GM23338 (cell line): ENCODE results near the gene NEK10. TPM values are rescaled to one million over a fixed set of nuclear protein-coding genes. Genes with fewer than 3 reads are reported as not detected.

Experiments used
- ATAC-seq: fragments of 200-7000 bp; cut with Tn5 transposase; 3 replicates; pipeline ENCODE4 v1.9.1; 2020
- DNase-seq: peaks from one replicate; pipeline ENCODE4 v3.0.0-alpha.2; 2015; ENCODE audit warnings: low spot score
- H2AFZ ChIP-seq: fragments of 200-600 bp; sonication (generic); 2 replicates; pipeline ENCODE4 v1.8.0; 2016; ENCODE audit warnings: antibody characterized with exemption, mild to moderate bottlenecking, moderate library complexity
- H3F3A ChIP-seq: fragments of 200-600 bp; sonication (generic); replicated peaks from 2 replicates; pipeline ENCODE4 v1.8.0; 2017; ENCODE audit warnings: antibody characterized with exemption, mixed run types, low read depth
- H3K27ac ChIP-seq: fragments of 200-600 bp; sonication (generic); 2 replicates; pipeline ENCODE4 v1.6.1; 2016; ENCODE audit warnings: low read depth
- H3K27me3 ChIP-seq: fragments of 200-600 bp; sonication (generic); 2 replicates; pipeline ENCODE4 v1.8.0; 2016; ENCODE audit warnings: mild to moderate bottlenecking, mixed run types, moderate library complexity; ENCODE audit not compliant: insufficient read depth
- H3K36me3 ChIP-seq: fragments of 200-600 bp; sonication (generic); 2 replicates; pipeline ENCODE4 v1.8.0; 2016; ENCODE audit warnings: mild to moderate bottlenecking; ENCODE audit not compliant: insufficient read depth
- H3K4me1 ChIP-seq: fragments of 200-600 bp; sonication (generic); 2 replicates; pipeline ENCODE4 v1.8.0; 2016; ENCODE audit warnings: mild to moderate bottlenecking, moderate library complexity; ENCODE audit not compliant: insufficient read depth
- H3K4me2 ChIP-seq: fragments of 200-600 bp; sonication (generic); 2 replicates; pipeline ENCODE4 v1.7.1; 2017; ENCODE audit warnings: mixed run types
- H3K4me3 ChIP-seq: fragments of 200-600 bp; sonication (generic); 2 replicates; pipeline ENCODE4 v1.6.1; 2016; ENCODE audit warnings: mixed run types
- H3K79me2 ChIP-seq: fragments of 200-600 bp; sonication (generic); replicated peaks from 2 replicates; pipeline ENCODE4 v1.8.0; 2017; ENCODE audit warnings: mild to moderate bottlenecking; ENCODE audit not compliant: insufficient read depth
- H3K9me2 ChIP-seq: fragments of 200-600 bp; sonication (generic); 2 replicates; pipeline ENCODE4 v1.8.0; 2017; ENCODE audit not compliant: insufficient read depth
- H4K20me1 ChIP-seq: fragments of 200-600 bp; sonication (generic); replicated peaks from 2 replicates; pipeline ENCODE4 v1.8.0; 2017; ENCODE audit warnings: mild to moderate bottlenecking; ENCODE audit not compliant: insufficient read depth
- H3K27ac Mint-ChIP-seq: 2 replicates; pipeline ENCODE4 v1.8.0; 2020; ENCODE audit warnings: inconsistent platforms, mild to moderate bottlenecking, moderate library complexity, mixed read lengths
- H3K27me3 Mint-ChIP-seq: 3 replicates; pipeline ENCODE4 v1.8.0; 2022; ENCODE audit warnings: low read depth, mild to moderate bottlenecking, moderate library complexity, mixed read lengths, inconsistent platforms; ENCODE audit not compliant: insufficient read depth, poor library complexity
- H3K36me3 Mint-ChIP-seq: 3 replicates; pipeline ENCODE4 v1.8.0; 2021; ENCODE audit warnings: low read depth, mild to moderate bottlenecking, inconsistent platforms, moderate library complexity, mixed read lengths
- H3K4me1 Mint-ChIP-seq: 3 replicates; pipeline ENCODE4 v1.8.0; 2020; ENCODE audit warnings: mild to moderate bottlenecking, inconsistent platforms, mixed read lengths
- H3K4me3 Mint-ChIP-seq: 3 replicates; pipeline ENCODE4 v1.8.0; 2021; ENCODE audit warnings: moderate library complexity, mild to moderate bottlenecking, inconsistent platforms, mixed read lengths
- H3K9me3 Mint-ChIP-seq: 3 replicates; pipeline ENCODE4 v1.8.0; 2020; ENCODE audit warnings: moderate library complexity, mild to moderate bottlenecking, inconsistent platforms, mixed read lengths
- CTCF ChIP-seq, 2 experiments: fragments of 200-600 bp in 1 of 2; sonication (generic) in 1 of 2; conservative IDR thresholded peaks; 2 replicates each; pipeline versions ENCODE4 v1.5.1 to v1.6.1; 2016 to 2017; ENCODE audit warnings: antibody characterized with exemption in 2 of 2, low read depth in 2 of 2, mild to moderate bottlenecking in 2 of 2, moderate library complexity in 1 of 2
- JUNB ChIP-seq: IDR thresholded peaks from one replicate; pipeline ENCODE4 v1.6.1; 2016; ENCODE audit warnings: antibody characterized with exemption; ENCODE audit not compliant: unreplicated experiment
- POLR2AphosphoS5 ChIP-seq: IDR thresholded peaks from 2 replicates; pipeline ENCODE4 v1.6.1; 2016; ENCODE audit warnings: antibody characterized with exemption, low read depth
- REST ChIP-seq: IDR thresholded peaks from one replicate; pipeline ENCODE4 v1.6.1; 2018; ENCODE audit warnings: antibody characterized with exemption; ENCODE audit not compliant: unreplicated experiment
- ZNF114 ChIP-seq: fragments of 250-450 bp; sonication (Bioruptor Pico); IDR thresholded peaks from 2 replicates; pipeline ENCODE4 v1.5.0; 2020; ENCODE audit warnings: mild to moderate bottlenecking, moderate library complexity
- ZNF331 ChIP-seq: fragments of 250-450 bp; sonication (Bioruptor Pico); IDR thresholded peaks from 2 replicates; pipeline ENCODE4 v1.5.0; 2020; ENCODE audit warnings: low read depth, mild to moderate bottlenecking, moderate library complexity
- ZNF462 ChIP-seq: fragments of 250-450 bp; sonication (Bioruptor Pico); IDR thresholded peaks from 2 replicates; pipeline ENCODE4 v1.5.0; 2020; ENCODE audit warnings: mild to moderate bottlenecking, moderate library complexity
- polyA plus RNA-seq: library from polyadenylated mRNA; unstranded; fragments of >200 nt; fragmentation: Nextera tagmentation; extraction: Ambion mirVana; gene quantifications from 2 replicates; pipeline ENCODE4 v1.2.1, GENCODE V29; 2016
- total RNA-seq: library from RNA; depleted of rRNA; stranded (reverse); fragments of >200 nt; shearing (Covaris generic); gene quantifications from 2 replicates; pipeline ENCODE4 v1.2.3, GENCODE V29; 2014

Gene NEK10
- total and polyA plus RNA-seq, 2 experiments from 2014 or later, result 0.55 to 2.0 TPM

- TF ChIP-seq ZNF462, result no peak
- TF ChIP-seq ZNF114 (CRISPR knock-in tag), result no peak
- TF ChIP-seq CTCF (conservative IDR thresholded peaks at IDR 0.05; ENCODE audit: low read depth in 2 of 2), result no peak
- TF ChIP-seq JUNB, result no peak
Measured at GRCh38 chr3:27166888-27167287, 202.3 kb downstream of the NEK10 start (continued).

- no peaks in the 10 kb centered on the region for H3K27me3 Mint-ChIP-seq
- H3K27me3 ChIP-seq, result no peaks in the 10 kb centered on the region
- ATAC-seq, result no peak
- H3K4me3 ChIP-seq, result no peak overlapping the region
- H3K27ac ChIP-seq, result no peak overlapping the region
- no peaks in the 10 kb centered on the region for H3F3A ChIP-seq
- no peak overlapping the region for H3K27ac Mint-ChIP-seq
- H4K20me1 ChIP-seq, result no peaks in the 10 kb centered on the region
- no peaks in the 10 kb centered on the region for H3K36me3 Mint-ChIP-seq
- H3K4me1 Mint-ChIP-seq, result no peaks in the 10 kb centered on the region
- no peaks in the 10 kb centered on the region for H3K4me1 ChIP-seq
- H3K4me2 ChIP-seq, result no peak overlapping the region
- no peaks in the 10 kb centered on the region for H3K9me3 Mint-ChIP-seq
- no peak overlapping the region for H2AFZ ChIP-seq
- no peak for DNase-seq
- TF ChIP-seq REST (no peak), ZNF331 (no peak), POLR2AphosphoS5 (no peak), CTCF (conservative IDR thresholded peaks at IDR 0.05; ENCODE audit: low read depth in 2 of 2) (no peak), ZNF114 (CRISPR knock-in tag) (no peak)
- H3K9me2 ChIP-seq, result no peaks in the 10 kb centered on the region
- H3K36me3 ChIP-seq, result no peaks in the 10 kb centered on the region
- no peaks in the 10 kb centered on the region for H3K79me2 ChIP-seq
- H3K4me3 Mint-ChIP-seq, result no peak overlapping the region
Measured at GRCh38 chr3:27165321-27165721, 203.9 kb downstream of the NEK10 start.
